Measurements from ENCODE around the gene SLC13A2. TPM values are rescaled to one million over a fixed set of nuclear protein-coding genes. Genes with fewer than 3 reads are reported as not detected.

SLC13A2 gene
- total RNA-seq, 1 donor: not detected

DNA sequence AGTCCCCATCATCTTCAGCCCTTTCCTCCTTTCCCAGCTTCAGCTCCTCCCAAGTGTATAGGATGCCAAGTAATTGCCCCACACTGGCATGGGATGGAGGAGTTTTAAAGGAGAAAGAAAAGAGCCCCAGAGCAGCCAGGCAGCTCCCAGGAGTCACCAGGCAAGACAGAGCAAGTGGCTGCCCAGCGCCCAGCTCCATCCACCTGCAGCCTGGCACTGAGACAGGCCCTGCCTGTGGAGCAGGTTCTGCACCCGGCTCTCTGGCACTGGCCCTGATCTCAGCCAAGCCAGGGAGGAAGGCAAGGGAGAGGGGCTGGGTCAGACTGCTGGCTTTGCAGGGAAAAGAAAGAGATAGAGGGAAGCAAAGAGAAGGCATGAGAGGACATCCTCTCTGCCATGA, 54.4 kb downstream of the SLC13A2 start:
- no peak overlapping the region for H3K4me3 ChIP-seq (ENCODE audit: low read length)

GRCh38 chr17:28528327-28529012, 55.0 kb downstream of the SLC13A2 start:
- no peaks in the 10 kb centered on the region for H3K9me3 ChIP-seq (ENCODE audit: low read depth, low read length)
- no peaks in the 10 kb centered on the region for H3K4me1 ChIP-seq (ENCODE audit: insufficient read depth, low read length)
- no peaks in the 10 kb centered on the region for H3K27me3 ChIP-seq (ENCODE audit: insufficient read depth, low read length)
- no peak overlapping the region for H3K4me3 ChIP-seq (ENCODE audit: low read length)

More for the DNA sequence above, 54.4 kb downstream of the SLC13A2 start:
- no peaks in the 10 kb centered on the region for H3K27me3 ChIP-seq (ENCODE audit: insufficient read depth, low read length)
- no peaks in the 10 kb centered on the region for H3K9me3 ChIP-seq (ENCODE audit: low read depth, low read length)
- no peaks in the 10 kb centered on the region for H3K4me1 ChIP-seq (ENCODE audit: insufficient read depth, low read length)

DNA sequence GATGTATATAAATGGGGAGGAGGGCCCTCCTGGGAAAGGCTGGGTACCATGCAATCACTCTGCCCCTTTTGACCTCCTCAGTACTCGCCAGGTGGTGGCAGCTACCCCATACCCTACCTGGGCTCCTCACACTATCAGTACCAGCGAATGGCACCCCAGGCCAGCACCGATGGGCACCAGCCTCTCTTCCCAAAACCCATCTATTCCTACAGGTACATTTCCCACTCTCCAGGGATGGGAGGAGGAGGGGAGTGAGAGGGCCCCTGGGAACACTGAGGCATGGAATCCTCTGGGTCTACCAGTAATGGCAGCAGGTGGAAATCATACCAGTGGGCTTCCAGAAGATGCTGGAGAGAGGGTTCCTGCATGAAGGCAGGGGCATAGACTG, 55.6 kb downstream of the SLC13A2 start:
- H3K4me1 ChIP-seq (ENCODE audit: insufficient read depth, low read length): no peaks in the 10 kb centered on the region
- H3K4me3 ChIP-seq (ENCODE audit: low read length): no peak overlapping the region
- no peaks in the 10 kb centered on the region for H3K9me3 ChIP-seq (ENCODE audit: low read depth, low read length)
- no peaks in the 10 kb centered on the region for H3K27me3 ChIP-seq (ENCODE audit: insufficient read depth, low read length)

- Histone ChIP-seq H3K9me3 (ENCODE audit: low read depth, low read length) (no peaks in the 10 kb centered on the region), H3K4me1 (ENCODE audit: insufficient read depth, low read length) (no peaks in the 10 kb centered on the region), H3K4me3 (ENCODE audit: low read length) (no peak overlapping the region), H3K27me3 (ENCODE audit: insufficient read depth, low read length) (no peaks in the 10 kb centered on the region)
Measured at GRCh38 chr17:28530250-28530649, 56.8 kb downstream of the SLC13A2 start.

DNA sequence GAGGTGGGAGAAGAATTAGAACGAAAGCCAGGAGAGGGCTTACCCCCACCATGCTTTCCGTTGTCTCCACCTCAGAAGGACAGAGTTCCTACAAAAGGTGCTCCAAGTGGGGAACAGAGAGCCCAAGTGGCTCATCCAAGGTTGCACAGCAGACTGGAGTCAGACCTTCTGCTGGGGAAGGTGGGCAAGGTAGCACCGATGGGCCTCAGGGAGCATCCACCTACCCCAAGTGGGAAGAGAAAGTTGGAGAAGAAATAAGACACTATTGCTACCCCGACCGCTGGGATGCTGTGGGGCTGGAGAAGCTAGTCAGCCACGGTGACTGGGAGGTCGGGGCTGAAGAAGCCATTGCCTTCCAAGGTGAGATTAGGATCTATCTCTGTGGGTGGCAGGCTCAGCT, 57.5 kb downstream of the SLC13A2 start:
- no peaks in the 10 kb centered on the region for H3K27me3 ChIP-seq (ENCODE audit: insufficient read depth, low read length)
- H3K4me1 ChIP-seq (ENCODE audit: insufficient read depth, low read length): no peaks in the 10 kb centered on the region
- H3K4me3 ChIP-seq (ENCODE audit: low read length): no peak overlapping the region
- H3K9me3 ChIP-seq (ENCODE audit: low read depth, low read length): no peaks in the 10 kb centered on the region

DNA sequence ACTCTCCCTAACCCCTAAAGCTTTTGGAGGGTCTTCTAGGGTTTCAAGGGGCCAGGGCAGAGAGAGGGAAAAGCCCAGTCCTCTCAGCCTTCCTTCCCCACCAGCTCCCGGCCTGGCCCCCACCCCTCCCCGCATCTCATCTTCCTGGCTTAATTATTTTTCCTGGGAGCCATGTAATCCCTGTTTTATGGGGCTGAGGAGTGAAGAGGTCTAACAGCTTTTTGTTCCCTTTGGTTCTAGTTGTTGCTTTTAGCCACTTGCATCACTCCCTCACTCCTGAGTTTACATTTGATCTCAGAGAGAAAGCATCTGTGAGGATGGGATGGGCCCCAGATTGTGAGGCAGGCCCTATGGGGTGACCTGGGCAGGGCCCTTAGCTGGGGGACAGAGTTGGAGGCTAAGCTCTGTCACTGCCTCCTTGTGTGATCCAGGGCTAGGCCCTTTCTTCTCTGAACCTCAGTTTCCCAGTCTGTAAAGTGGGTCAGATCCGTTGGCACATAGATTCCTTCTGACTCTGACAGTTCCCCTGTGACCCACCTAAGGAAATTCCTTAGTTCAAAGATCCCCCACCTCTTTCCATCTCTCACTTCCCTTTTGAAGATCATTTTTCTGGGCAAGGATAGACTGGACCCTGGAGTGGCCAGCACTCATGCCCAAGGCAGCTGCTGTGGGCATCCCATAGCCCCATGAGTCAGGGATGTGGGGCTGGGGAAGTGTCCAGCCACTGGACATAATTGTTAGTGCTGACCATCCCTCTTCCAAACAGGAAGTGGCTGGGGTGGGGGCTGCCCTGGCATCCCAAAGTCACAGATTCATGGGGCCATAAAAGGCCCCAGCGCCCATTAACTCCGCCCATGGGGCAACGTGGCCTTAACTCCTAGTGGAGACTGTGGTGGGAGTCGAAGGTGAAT, 58.9 kb downstream of the SLC13A2 start:
- Histone ChIP-seq H3K9me3 (ENCODE audit: low read depth, low read length) (no peaks in the 10 kb centered on the region), H3K27me3 (ENCODE audit: insufficient read depth, low read length) (no peaks in the 10 kb centered on the region), H3K4me3 (ENCODE audit: low read length) (no peak overlapping the region), H3K4me1 (ENCODE audit: insufficient read depth, low read length) (no peaks in the 10 kb centered on the region)

- Histone ChIP-seq H3K4me1 (ENCODE audit: insufficient read depth, low read length) (no peaks in the 10 kb centered on the region), H3K4me3 (ENCODE audit: low read length) (no peak overlapping the region), H3K27me3 (ENCODE audit: insufficient read depth, low read length) (no peaks in the 10 kb centered on the region)
Measured at GRCh38 chr17:28533091-28533807, 59.8 kb downstream of the SLC13A2 start.

GRCh38 chr17:28534740-28535375, 61.4 kb downstream of the SLC13A2 start:
- no peaks in the 10 kb centered on the region for H3K27me3 ChIP-seq (ENCODE audit: insufficient read depth, low read length)
- no peaks in the 10 kb centered on the region for H3K9me3 ChIP-seq (ENCODE audit: low read depth, low read length)
- H3K4me3 ChIP-seq (ENCODE audit: low read length): no peak overlapping the region
- no peaks in the 10 kb centered on the region for H3K4me1 ChIP-seq (ENCODE audit: insufficient read depth, low read length)

More at GRCh38 chr17:28533091-28533807, 59.8 kb downstream of the SLC13A2 start:
- H3K9me3 ChIP-seq (ENCODE audit: low read depth, low read length): no peaks in the 10 kb centered on the region

- Histone ChIP-seq H3K4me1 (ENCODE audit: insufficient read depth, low read length) (no peaks in the 10 kb centered on the region), H3K4me3 (ENCODE audit: low read length) (no peak overlapping the region), H3K27me3 (ENCODE audit: insufficient read depth, low read length) (no peaks in the 10 kb centered on the region), H3K9me3 (ENCODE audit: low read depth, low read length) (no peaks in the 10 kb centered on the region)
Measured at GRCh38 chr17:28536532-28537218, 63.2 kb downstream of the SLC13A2 start.

GRCh38 chr17:28537219-28537610, 63.8 kb downstream of the SLC13A2 start:
- Histone ChIP-seq H3K4me1 (ENCODE audit: insufficient read depth, low read length) (no peaks in the 10 kb centered on the region), H3K27me3 (ENCODE audit: insufficient read depth, low read length) (no peaks in the 10 kb centered on the region), H3K9me3 (ENCODE audit: low read depth, low read length) (no peaks in the 10 kb centered on the region), H3K4me3 (ENCODE audit: low read length) (no peak overlapping the region)

DNA sequence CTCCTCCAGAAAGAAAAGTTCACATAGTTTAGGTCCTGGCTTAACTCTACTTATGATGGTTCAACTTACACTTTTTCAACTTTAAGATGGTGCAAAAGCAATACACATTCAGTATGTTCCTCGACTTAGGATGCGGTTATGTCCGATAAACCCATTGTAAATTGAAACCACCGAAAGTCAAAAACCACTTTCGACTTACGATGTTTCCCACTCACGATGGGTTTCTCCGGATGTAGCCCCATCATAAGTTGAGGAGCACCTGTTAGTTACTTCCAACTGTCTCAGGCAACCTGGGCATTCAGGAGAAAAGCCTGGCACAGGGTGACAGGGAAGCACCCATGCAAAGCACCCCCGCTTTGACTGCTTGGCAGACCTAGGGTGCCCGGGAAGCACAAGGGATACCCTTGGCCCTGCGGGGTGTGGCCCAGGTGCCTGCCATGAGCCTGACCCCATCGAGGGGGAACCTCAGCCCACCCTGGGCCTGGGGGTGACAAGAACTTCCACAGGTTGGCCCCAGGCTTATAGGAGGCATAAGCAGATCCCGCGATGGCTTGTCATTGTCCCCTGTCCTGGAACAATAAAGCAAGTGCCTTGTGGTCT, 65.0 kb downstream of the SLC13A2 start:
- no peaks in the 10 kb centered on the region for H3K9me3 ChIP-seq (ENCODE audit: low read depth, low read length)
- H3K4me1 ChIP-seq (ENCODE audit: insufficient read depth, low read length): no peaks in the 10 kb centered on the region
- no peaks in the 10 kb centered on the region for H3K27me3 ChIP-seq (ENCODE audit: insufficient read depth, low read length)
- no peak overlapping the region for H3K4me3 ChIP-seq (ENCODE audit: low read length)

DNA sequence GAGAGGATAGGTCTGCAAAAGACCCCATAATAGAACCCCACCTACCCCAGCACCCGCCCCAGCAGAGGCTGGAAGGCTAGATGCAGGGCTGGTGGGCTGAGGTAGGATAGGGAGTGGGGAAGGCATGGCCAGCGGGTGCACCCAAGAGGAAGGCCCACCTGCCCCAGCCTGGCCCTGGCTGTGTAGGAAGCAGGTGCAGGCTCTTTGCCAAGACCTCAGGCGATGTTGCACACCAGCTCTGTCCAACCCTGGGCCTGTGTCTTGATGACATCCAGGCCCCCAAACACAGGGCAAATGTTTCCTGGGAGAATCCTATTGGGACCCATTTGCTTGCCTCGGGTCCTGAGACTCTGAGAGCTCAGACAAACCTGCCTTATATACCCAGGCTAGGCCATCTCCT, 66.8 kb downstream of the SLC13A2 start:
- H3K4me1 ChIP-seq (ENCODE audit: insufficient read depth, low read length): no peaks in the 10 kb centered on the region
- no peak overlapping the region for H3K4me3 ChIP-seq (ENCODE audit: low read length)
- H3K9me3 ChIP-seq (ENCODE audit: low read depth, low read length): no peaks in the 10 kb centered on the region
- no peaks in the 10 kb centered on the region for H3K27me3 ChIP-seq (ENCODE audit: insufficient read depth, low read length)

DNA sequence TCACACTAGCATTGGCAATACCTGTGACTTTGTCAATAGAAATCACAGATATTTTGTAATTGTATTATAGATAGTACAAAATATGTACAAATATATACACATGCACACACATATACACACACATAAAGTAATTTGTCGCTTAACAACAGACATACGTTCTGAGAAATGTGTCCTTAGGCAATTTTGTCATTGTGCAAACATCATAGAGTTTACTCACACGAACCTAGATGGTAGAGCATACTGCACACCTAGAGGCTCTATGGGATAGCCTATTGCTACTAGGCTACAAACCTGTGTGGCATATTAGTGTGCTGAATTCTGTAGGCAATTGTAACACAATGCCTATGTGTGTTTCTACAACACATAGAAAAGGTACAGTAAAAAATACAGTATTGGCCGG, 68.0 kb downstream of the SLC13A2 start:
- no peaks in the 10 kb centered on the region for H3K27me3 ChIP-seq (ENCODE audit: insufficient read depth, low read length)
- no peak overlapping the region for H3K4me3 ChIP-seq (ENCODE audit: low read length)
- H3K9me3 ChIP-seq (ENCODE audit: low read depth, low read length): no peaks in the 10 kb centered on the region
- no peaks in the 10 kb centered on the region for H3K4me1 ChIP-seq (ENCODE audit: insufficient read depth, low read length)
